ENCODE data around the gene COBL.
"Not testable (repeated sequence)": the region's sequence is repeated elsewhere in the genome, so short reads cannot be mapped to it uniquely, and the experiment has no call there.

Gene COBL

DNA sequence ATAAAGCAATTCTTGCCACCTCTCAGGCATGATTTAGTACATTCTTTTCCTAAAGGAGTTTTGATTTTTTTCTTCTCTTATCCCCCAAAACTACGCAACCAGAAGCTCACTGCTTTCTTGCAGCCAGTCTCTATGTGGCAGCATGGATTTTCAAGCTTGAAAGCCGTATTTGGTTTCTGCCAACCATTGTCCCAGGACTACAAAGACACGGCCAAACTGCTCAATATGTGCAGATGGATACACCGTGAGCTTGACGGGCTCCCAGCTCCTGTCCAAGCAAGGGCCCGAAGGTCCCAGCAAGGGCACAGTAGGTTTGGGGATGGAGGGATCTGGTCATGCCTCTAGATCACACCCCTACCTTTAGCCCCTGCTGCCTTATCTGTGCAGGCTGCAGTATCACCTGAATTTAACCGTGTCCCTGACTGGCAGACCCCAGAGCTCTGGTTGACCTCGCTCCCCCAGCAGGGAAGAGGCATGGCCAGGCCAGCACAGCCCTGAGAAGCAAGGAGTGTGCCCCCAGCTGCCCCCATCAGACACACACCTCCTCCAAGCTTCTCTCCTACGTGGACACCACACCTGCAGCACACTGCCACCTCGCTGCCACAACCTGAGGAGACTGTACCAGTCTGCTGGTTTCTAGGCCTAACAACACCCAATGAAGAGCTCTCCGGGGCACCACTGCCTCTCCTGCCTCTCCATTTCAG, 86.8 kb downstream of the COBL start:
- no peak for DNase-seq

DNA sequence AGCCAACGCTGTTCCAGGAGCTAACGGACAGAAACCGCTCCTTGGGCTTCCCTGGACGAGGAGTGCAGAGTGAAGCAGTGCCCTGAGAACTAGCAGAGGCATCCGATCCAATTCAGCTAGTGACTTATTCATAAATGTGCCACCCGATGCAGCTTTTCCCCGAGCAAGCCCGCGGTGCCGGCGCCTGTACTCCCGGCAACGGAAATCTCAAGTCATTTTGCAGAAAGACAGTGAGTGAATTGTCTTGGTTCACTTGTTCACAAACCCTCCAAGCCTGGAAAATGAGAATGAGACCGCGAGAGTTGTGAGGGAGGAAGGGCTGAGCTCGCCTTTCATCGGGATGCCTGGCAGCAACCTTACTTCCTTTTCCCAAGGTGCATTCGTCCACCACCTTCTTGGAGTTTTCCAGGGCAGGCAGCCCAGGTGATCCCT, 87.5 kb downstream of the COBL start:
- DNase-seq = no peak

DNA sequence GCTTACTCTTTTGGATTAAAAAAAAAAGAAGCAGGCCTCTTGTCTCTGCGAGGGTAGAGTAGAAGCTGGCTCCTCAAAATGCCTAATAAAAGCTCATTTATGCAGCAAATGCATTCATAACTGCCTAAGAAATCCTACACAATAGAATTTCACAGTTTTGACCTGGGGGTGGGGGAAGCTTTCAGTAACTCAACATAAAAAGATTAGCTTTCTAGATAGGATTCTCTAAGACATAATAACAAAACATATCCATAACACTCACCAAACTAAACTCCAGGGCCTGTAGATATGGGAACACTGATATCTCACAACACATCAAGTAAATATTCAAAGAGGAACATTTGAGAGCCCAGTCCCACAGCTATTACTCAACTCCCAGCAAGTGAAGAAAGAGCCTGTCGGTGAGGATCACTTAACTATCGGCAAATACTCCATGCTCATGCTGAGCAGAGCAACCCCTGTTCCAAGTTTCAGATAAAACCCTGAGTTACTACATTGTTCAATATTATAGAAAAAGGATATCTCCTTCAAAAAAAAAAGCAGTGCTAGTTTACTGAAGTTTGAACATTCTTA, 88.1 kb downstream of the COBL start:
- DNase-seq = no peak

DNA sequence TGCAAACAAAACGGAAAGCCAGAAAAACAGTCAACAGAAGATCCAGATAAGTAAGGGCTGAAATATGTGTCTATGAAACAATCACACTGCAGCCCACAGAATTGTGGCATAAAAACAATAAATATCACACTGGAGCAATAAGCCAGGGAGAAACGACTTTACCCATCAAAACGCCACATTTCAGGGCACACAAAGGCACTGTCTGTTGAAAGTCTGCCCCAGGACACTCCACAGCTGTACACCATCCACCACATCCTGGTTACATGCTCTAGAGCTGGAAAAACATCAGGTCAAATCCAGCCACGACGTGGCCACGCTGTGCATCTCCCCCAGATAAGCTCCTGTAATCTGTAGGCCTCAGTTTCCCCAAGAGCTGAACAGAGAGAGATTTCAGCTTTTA, 88.7 kb downstream of the COBL start:
- DNase-seq = no peak

DNA sequence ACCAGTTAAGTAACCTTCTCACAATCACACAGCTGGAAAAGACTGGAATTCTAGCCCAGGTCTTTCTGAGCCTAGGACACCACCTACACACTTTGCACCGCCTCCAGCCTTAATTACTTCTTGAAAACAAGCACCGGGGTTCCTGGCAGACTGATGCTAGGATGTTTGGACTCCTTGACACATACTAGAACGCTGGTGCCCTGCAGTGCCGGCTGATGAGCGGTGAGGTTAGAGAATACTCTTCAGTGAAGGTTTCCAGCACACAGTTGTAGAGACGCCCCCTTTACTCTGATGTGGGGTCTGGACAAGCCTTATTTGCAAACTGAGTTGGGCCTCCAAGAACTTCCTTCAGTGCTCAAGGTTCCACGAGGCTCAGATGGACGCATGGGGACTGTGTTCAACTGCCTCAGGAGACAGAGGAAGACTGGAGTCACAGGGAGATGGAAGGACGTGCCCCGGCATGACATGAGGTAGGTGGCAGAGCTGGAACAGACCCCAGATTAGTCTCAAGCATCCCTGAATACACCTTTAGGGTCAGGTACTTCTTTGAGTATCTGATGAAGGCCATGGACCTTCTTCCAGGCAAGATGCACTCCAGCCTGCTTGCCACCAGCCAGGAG, 89.6 kb downstream of the COBL start:
- no peak for DNase-seq

DNA sequence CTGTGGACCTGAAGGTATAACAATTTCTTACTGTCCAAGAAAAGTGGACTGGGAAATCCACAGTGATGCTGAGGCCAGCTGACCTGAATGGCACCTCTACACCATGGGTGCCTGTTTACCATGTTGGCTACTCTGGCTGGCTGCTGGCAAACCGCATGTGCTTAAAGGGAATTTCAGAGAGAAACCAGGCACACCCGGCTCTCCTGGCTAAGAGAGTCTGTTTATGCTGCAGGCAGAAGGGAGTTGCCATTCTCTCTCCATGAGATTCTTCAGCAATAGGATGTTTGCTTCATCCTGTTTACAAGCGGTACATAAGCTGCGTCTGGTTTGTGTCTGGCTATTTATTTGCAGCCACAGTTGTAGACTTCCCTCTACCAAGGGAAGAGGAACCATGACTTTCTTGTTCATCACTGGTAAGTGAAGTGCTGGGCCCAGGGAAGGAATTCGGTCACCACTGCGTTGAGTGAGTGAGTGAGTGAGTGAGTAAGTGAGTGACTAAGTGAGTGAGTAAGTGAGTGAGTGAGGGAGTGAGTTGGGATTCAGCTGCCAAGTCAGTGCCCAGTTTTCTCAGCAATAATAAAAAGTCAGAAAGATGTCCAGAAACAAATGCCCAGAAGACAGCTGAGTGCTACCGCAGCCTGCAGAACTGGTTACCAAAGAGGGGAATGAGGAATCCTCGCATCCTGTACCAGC, 90.4 kb downstream of the COBL start:
- DNase-seq = no peak

DNA sequence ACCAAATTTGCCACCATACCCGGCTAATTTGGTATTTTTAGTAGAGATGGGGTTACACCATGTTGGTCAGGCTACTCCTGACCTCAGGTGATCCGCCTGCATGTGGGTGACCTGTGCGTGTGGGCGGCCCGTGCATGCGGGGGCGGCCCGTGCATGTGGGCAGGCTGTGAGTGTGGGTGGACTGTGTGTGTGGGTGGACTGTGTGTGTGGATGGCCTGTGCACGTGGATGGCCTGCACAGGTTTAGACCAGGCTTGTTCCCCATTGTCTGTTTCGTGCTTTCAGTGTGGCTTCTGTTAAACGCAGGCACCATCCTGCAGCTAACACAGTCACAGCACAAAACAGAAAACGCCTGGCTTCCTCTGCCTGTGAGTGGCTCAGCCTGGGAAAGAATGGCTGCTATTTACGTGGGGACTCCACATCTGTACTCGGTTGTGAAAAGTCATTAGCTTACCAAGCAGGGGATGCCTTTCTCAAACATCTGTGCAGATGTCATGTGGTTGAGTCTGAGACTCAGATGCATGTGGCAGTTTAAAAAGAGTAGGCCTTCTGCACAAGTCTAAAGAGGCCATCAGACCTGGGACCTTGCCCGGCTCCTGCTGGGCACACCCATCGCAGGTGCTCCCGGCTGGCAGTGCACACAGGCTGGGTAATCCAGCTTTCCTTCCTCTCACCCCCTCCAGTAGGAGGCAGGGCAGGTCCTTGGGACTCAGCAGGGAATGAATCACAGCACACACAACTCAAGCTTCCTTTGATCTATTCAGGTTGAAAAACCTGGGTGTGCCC, 91.6 kb downstream of the COBL start:
- peak; percentile 51 for DNase-seq

DNA sequence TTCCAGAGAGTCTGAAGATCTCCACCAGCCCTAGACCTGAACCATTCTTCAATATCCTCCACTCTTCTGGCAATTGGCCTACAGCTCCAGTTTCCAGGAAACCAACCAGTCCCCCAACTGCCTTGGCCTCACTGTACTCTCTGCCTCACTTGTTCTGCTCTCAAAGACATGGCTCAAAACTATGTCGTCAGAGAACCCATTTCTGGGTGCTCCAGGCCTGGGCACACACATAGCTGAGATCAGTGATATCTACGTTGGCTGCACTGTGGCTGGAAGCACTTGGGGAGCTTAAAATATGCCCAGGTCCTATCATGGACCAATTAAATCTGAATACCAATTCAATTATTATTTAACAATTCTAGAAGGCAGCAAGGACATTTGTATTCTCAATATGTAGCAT, 93.1 kb downstream of the COBL start:
- no peak for DNase-seq

DNA sequence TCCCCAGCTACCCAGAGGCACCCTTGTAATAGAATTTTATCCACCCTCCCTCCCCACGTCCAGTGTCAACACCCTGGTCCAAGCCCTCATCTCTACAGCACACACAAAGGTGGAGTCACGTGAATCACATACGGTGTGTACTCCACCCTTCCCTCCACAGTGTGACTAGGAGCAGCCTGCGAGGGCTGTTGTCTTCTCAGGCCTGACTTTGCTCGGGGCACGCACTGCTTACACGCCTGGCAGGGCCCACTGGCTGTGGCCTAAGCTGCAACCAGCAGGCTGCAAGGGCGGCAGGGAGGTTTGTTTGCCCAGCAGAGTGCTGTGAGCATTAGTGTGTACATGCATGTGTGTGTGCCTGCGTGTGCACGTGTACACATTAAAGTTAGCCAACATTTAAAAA, 93.7 kb downstream of the COBL start:
- no peak for DNase-seq

DNA sequence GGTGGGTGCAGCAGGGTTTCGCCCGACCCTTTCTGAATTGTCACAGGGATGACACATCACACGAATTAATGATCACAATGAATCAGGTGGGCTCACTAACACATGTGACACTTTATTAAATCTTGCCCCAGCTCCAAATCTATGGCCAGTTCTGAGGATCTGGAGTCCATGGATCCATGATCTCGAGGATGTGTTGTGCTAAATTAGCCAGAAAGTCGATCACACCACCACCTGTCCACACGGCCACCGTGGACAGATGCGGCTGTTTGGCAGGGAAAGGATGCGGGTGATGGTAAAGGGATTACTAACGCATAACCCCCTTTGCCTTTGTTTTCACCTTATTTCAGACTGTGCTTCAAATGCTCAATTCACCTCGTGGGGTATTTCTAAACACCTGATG, 96.4 kb downstream of the COBL start:
- no peak for DNase-seq

DNA sequence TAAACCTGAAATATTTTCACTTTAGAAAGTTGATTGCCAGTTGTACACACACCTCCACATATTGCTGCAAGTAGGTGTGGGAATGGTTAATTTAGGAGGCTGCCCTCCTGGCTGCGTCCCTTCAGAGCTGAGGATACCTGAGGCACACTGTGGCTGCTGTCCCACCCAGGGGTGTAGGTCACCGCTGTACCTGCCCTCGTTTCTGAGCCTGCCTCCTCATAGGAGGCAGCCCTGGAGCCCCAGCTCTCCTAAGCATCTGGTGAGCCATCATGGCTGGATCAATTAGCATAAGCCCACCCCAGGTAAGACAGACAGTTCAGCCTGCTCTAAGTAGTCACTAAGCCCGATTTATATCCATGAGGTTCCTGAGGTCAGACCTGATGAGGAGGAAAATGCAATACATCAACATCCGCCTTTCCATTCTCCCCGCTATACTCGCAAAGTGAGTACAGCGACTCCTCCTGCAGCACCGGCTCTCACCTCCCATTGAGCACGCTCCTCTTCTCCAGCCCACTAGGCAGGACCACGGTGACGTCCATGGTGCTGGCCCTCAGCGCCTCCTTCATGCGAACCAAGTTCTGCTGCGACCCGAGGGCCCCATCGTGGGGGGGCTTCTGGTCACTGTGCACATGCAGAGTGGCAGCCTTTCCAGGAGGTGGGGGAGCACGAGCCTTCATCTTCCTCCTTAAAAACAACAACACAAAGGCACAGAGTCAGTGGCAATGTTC, 97.2 kb downstream of the COBL start:
- no peak for DNase-seq

DNA sequence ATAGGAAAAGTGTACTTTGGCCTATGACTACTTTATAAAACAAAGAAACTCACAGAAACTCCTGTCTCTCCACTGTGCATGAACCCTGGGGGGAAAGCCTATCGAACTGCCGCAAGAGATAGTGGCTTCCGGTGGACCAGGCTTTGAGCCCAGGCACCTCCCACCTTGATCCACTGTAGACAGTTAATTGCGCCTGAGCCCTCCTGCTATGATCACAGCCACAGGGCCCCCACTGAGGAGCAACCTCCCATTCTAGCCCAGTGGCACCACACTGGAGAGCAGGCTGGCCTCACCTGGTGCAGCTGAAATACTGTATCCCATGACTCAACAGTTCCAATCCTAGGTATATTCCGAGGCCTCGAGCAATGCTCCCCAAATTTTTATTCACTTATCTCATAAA, 98.8 kb downstream of the COBL start:
- no peak for DNase-seq

DNA sequence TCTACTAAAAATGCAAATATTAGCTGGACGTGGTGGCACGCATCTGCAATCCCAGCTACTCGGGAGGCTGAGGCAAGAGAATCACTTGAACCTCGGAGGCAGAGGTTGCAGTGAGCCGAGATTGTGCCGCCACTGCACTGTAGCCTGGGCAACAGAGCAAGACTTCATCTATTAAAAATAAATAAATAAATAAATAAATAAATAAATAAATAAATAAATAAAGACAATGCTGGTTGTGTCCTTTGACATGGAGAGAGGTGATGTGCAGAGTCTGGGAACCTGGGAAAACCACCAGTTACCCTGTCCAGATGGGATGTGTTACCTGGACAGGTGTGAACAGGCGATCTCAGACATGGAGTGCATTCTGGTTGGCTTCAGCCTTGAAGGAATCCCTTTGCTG, 102.5 kb downstream of the COBL start:
- DNase-seq = no peak

DNA sequence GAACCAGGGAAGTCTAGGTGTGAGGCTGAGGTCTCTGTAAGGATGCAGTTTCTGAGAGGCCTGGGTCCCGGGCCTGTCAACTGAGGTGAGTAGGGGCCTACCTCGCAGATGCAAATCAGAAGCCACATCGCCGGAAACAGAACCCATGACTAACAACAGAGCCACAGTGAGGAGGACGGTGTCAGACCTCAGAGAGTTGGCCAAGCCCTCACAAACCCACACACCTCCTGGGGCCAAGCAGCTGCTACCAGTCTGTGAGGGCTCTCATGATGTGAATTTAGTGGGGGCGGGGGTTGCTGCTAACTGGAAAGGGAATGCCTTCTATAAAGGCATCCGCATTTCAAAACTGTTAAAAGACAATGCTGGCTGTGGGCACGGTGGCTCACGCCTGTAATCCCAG, 103.0 kb downstream of the COBL start:
- DNase-seq = no peak

DNA sequence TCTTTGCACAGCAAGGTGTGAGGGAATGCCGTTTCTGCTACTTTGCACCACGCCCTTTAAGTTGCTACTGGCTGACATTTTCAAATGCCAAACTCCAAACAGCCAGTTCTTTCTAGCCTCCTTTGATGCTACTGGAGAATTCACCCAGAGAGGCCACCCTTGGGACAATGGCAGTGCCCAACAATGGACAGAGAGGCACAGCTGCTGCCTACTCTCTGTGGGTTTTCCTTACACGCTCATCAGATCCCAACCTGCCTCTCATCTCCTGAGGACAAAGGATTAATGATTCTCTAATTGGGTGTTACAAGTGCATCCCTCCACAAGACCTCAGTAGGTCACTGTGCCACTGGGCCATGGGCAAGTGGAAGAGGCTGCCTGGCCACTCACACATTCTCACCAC, 105.8 kb downstream of the COBL start:
- DNase-seq = no peak

DNA sequence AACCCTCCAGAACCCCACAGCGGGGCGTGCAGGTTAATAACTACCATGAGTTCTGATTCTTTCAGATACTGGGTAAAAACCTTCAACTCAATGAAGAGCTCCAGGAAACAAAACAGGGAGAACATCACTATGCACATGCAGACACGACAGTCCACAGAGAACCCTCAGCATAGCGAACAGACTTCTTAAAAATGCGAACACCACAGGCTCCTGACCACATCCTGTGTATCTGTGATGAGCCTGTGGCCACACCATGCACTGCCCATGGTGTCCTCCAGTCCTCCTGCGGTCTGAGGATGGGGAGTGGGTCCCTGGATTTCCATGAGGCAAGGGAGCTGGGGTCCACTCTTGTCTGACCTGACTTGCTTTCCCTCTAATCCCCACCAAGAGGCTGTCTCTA, 107.2 kb downstream of the COBL start:
- no peak for DNase-seq

DNA sequence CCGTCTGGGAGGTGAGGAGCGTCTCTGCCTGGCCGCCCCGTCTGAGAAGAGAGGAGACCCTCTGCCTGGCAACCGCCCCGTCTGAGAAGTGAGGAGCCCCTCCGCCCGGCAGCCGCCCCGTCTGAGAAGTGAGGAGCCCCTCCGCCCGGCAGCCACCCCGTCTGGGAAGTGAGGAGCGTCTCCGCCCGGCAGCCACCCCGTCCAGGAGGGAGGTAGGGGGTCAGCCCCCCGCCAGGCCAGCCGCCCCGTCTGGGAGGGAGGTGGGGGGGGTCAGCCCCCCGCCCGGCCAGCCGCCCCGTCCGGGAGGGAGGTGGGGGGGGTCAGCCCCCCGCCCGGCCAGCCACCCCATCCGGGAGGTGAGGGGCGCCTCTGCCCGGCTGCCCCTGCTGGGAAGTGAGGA, 108.5 kb downstream of the COBL start:
- DNase-seq = not testable (repeated sequence)

DNA sequence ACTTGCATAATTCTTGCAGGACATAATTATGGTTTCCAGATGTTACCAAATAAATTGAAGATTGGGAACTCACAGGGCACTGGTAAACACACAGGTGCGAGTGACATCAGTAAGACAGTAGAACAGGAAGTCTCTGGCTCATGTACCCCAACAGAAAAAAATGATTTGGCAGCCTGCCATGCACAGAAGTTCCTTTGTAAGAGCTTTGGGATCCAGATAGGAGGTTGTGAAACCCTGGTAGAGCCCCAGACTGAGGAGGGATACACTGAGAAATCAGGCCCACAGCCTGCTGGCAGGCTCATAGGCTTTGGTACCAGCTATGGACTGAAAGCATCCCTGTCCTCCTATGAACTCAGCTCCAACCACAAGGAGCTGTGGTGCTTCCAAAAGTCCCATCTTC, 118.0 kb downstream of the COBL start:
- no peak for DNase-seq

DNA sequence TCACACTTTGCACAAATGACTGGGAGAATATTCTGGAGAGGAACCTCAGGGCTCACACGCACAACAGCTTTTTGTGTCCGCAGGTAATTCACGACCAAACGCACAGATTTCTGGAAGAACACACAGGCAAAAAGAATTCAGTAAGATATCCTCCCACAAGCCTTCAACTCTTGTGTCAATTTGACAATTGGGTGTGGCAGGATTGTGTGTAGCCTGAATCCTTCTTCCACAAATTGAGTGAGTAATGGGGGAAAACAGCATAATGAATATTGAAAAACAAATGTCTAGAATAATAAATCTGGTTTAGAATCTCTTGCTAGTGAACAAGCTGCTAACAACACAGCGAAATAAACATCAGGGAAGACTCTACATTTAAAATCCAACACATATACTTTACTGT, 125.6 kb downstream of the COBL start:
- DNase-seq = no peak

DNA sequence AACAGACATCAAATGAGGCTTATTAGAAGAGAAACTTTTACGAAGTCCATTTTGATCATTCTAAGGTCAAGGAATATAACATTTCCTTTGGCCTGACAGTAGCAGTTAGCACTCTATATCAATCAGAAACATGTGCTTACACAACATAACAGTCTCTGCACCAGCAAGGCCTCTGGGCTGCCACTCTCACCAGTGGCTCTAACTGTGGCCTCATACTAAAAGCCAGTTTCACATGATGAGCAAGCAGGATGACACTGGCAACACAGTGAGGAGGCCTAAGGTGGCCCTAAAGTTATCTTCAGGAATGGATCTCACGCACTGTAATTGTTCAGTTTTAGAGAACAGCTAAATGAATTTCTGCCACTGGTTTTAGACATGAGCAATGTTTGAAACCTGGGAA, 126.8 kb downstream of the COBL start:
- no peak for DNase-seq

DNA sequence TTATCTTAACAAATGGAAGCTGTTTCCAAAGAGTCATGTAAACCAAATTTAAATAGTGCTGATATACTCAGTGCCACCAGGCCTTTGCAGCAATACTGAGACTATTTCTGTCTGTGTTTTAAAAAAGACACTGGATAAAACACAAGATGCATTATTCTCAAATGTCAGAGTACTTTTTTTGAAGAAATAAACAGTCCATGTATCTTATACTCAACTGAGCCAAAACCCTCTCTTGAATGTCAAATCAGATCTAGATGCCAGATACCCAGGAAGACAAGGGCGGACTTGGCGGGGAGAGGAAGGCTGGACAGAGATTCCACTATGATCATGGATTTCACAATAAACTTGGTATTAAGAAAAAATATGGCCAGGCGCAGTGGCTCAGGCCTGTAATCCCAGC, 127.6 kb downstream of the COBL start:
- no peak for DNase-seq

DNA sequence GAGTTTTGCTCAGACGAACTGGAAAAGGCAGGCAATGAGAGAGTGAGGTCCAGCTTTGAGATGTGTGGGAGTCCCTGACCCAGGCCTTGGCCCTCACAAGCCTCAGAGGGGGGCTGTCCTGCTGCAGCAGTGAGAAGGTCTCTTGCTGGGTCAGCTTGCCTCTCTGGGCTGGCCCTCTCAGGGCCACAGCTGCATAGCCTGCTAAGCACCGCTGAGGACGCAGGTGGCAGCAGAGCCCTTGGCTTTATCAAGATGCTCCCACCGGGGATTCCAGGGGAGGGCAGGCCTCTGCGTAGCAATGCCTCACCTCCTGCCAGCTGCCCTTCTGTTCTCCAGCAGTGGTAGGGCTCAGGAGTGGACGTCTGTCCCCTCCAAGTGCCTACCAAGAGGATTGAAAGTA, 128.7 kb downstream of the COBL start:
- no peak for DNase-seq

DNA sequence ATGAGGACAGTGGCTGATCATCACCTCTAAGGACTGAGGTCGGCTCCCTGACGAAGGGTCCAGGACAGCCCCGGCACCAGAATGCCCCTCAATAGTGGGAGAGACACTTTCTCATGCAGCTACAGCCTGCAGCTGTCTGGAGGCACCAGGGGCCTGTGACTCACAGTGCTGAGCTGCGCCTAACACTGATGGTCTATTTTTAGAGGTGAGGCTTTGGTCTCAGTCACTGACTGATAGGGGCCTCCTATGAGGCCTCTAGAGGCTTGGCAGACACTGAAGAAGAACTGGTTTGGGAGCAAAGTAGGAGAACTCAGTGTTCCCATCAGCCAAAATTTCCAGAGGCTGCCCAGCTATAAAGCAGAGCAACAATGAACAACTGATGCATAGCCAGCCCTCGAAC, 130.1 kb downstream of the COBL start:
- no peak for DNase-seq
